HG02763 (cell line): ENCODE results near the gene PCYT2.

Experiments
- ATAC-seq: cut with Tn5 transposase; IDR thresholded peaks from one replicate; pipeline ENCODE4 v1.9.1; 2021; ENCODE audit warnings: mild to moderate bottlenecking, moderate library complexity; ENCODE audit not compliant: unreplicated experiment

The PCYT2 gene

GRCh38 chr17:81858967-81859905 lies 52.0 kb downstream of the PCYT2 start:
- ATAC-seq: no peak

DNA sequence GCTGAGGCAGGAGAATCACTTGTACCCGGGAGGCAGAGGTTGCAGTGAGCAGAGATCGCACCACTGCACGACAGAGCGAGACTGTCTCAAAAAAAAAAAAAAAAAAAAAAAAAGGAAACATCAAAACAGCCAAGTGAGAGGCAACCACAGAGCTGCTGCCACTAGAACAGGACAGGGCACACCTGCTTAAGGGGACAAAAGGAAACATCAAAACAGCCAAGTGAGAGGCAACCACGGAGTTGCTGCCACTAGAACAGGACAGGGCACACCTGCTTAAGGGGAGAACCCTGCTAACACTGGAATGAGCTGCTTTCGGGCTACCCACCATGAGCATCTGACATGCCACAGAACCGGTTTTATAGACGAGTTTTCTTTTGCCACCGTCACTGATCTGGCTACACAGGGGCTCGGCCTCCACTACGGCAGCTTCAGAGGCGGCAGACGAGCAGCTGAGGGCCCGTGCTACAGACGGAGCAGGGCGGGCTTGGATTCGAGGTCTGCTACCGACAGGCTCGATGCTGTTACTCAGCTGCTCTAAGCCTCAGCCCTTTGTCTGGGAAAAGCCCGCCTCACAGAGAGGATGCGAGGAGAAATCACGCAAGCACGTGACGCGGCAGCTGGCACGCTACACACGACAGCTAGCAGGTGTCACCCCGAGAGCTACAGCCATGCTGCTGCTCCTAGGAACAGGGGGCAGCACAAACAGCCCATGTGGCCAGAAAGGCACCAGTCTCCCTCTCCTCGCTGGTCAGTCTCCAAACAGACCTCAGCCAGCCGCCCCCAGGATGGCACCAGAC lies 52.8 kb downstream of the PCYT2 start:
- ATAC-seq: no peak

DNA sequence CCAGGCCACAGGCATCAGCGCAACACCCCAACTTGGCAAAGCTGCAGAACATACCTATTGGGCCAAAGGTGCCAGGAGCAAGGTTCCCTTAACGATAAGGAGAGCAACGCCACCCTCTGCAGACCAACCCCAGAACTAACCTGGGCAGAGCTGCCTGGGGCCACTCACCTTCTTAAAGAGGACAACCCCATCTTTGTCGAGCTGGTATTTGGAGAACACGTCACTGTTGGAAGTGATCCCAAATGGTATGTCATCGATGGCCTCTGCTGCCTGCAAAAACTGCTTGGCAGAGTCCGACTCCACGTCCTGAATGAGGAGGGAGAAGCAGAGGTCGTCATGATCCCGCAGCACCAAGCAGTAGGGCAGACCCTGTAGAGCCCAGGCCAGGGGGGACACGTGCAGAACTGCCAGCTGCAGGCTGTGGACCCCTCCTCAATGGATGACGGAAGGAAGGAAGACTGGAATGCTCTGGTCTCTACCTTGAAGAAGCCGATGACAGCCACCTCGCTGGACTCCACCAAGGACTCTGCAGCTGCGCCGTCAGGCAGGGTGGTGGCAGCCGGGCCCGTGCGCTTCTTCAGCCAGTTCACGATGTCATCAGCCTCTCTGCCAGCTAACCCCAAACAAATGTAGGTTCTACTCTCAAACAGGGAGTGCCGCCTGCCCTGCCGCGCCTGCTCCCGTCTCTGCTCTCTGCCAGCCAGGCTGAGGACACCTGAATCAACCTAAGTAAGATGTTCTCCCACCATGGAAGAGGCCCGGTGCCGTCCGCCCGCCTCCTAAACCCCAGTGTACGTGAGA lies 56.0 kb downstream of the PCYT2 start:
- no peak for ATAC-seq

- ATAC-seq: no peak
These were observed 59.0 kb downstream of the PCYT2 start for GRCh38 chr17:81852237-81852636.

DNA sequence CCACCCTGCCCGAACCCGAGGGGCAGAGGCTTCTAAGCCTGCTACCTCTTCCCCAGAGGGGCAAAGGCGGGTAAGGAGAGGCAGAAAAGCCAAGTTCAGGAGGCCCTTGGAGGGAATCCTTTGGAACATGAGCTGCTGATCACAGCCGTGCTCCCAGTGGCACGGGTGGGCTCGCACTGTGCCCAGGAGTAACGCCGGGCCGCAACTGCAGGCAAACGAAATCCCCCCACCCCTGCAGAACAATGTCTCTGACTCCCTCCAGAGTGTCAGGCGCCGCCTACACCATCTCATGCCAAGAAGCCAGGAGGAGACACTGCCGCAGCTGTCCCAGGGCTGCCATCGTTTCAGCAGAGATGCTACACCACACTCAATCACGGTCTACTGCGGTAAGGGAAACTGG lies 59.8 kb downstream of the PCYT2 start:
- ATAC-seq: no peak
